Neural progenitor cell (in vitro differentiated cells): ENCODE measurements around the gene CORIN. TPM values are rescaled to one million over a fixed set of nuclear protein-coding genes. Genes with fewer than 3 reads are reported as not detected.

ENCODE experiments used
- DNase-seq: peaks from one replicate; pipeline ENCODE4 v3.0.0-alpha.2; 2016; ENCODE audit warnings: low spot score
- H2AFZ ChIP-seq: fragments of 200-600 bp; sonication (generic); replicated peaks from 2 replicates; pipeline ENCODE4 v1.6.1; 2016; ENCODE audit warnings: antibody characterized with exemption
- H3F3A ChIP-seq: fragments of 200-600 bp; sonication (generic); 2 replicates; pipeline ENCODE4 v1.6.1; 2016; ENCODE audit warnings: antibody characterized with exemption, low read depth
- H3K27ac ChIP-seq: fragments of 200-600 bp; sonication (generic); 2 replicates; pipeline ENCODE4 v1.5.1; 2016; ENCODE audit warnings: mild to moderate bottlenecking
- H3K27me3 ChIP-seq: fragments of 200-600 bp; sonication (generic); 2 replicates; pipeline ENCODE4 v1.6.1; 2016; ENCODE audit warnings: mild to moderate bottlenecking, moderate library complexity
- H3K36me3 ChIP-seq: fragments of 200-600 bp; sonication (generic); 2 replicates; pipeline ENCODE4 v1.5.1; 2016
- H3K4me1 ChIP-seq: fragments of 200-600 bp; sonication (generic); 2 replicates; pipeline ENCODE4 v1.6.1; 2016; ENCODE audit warnings: mixed run types
- H3K4me2 ChIP-seq: fragments of 200-600 bp; sonication (generic); 2 replicates; pipeline ENCODE4 v1.6.1; 2016
- H3K4me3 ChIP-seq: fragments of 200-600 bp; sonication (generic); 2 replicates; pipeline ENCODE4 v1.5.1; 2016
- H3K79me2 ChIP-seq: fragments of 200-600 bp; sonication (generic); 2 replicates; pipeline ENCODE4 v1.6.1; 2016; ENCODE audit warnings: low read depth
- H3K9ac ChIP-seq: fragments of 200-600 bp; sonication (generic); 2 replicates; pipeline ENCODE4 v1.6.1; 2016
- H3K9me3 ChIP-seq: fragments of 200-600 bp; sonication (generic); 2 replicates; pipeline ENCODE4 v1.5.1; 2016; ENCODE audit warnings: low read depth
- H4K20me1 ChIP-seq: fragments of 200-600 bp; sonication (generic); 2 replicates; pipeline ENCODE4 v1.6.1; 2016; ENCODE audit warnings: low read depth
- H3K27ac Mint-ChIP-seq: 3 replicates; pipeline ENCODE4 v1.8.0; 2021; ENCODE audit warnings: mixed read lengths
- H3K27me3 Mint-ChIP-seq: 2 replicates; pipeline ENCODE4 v1.8.0; 2022; ENCODE audit warnings: low read depth, mild to moderate bottlenecking, inconsistent platforms, moderate library complexity, mixed read lengths; ENCODE audit not compliant: insufficient read depth
- H3K36me3 Mint-ChIP-seq: 3 replicates; pipeline ENCODE4 v1.8.0; 2021; ENCODE audit warnings: mixed read lengths
- H3K4me1 Mint-ChIP-seq: 3 replicates; pipeline ENCODE4 v1.8.0; 2021; ENCODE audit warnings: mixed read lengths
- H3K4me3 Mint-ChIP-seq: 3 replicates; pipeline ENCODE4 v1.8.0; 2021; ENCODE audit warnings: mild to moderate bottlenecking, moderate library complexity, mixed read lengths
- H3K9me3 Mint-ChIP-seq: 3 replicates; pipeline ENCODE4 v1.8.0; 2020; ENCODE audit warnings: mixed read lengths
- CTCF ChIP-seq: fragments of 200-600 bp; sonication (generic); IDR thresholded peaks from 2 replicates; pipeline ENCODE4 v1.5.1; 2017; ENCODE audit warnings: antibody characterized with exemption, mild to moderate bottlenecking
- EZH2 ChIP-seq: fragments of 200-600 bp; sonication (generic); IDR thresholded peaks from 2 replicates; pipeline ENCODE4 v1.6.1; 2017; ENCODE audit warnings: antibody characterized with exemption, mild to moderate bottlenecking, moderate library complexity
- EZH2phosphoT487 ChIP-seq: fragments of 200-600 bp; sonication (generic); IDR thresholded peaks from 2 replicates; pipeline ENCODE4 v1.6.1; 2017; ENCODE audit warnings: antibody characterized with exemption
- total RNA-seq: library from RNA; depleted of rRNA; stranded (reverse); fragments of >200 nt; gene quantifications from 2 replicates; pipeline ENCODE4 v1.2.3, GENCODE V29; 2015; ENCODE audit warnings: low replicate concordance

Gene CORIN
- total RNA-seq, 1 donor from 2014 or later: not detected

- no peak for DNase-seq
- H3K9me3 ChIP-seq: no peaks in the 10 kb centered on the region
- H3K79me2 ChIP-seq: no peaks in the 10 kb centered on the region
- no peak for TF ChIP-seq EZH2phosphoT487
- no peak for TF ChIP-seq EZH2
- TF ChIP-seq CTCF: no peak
- no peak overlapping the region for H3K4me2 ChIP-seq
- H3K4me1 Mint-ChIP-seq: no peaks in the 10 kb centered on the region
- H2AFZ ChIP-seq: no peak overlapping the region
- no peak overlapping the region for H3K4me3 ChIP-seq
- H3K36me3 ChIP-seq: no peaks in the 10 kb centered on the region
- no peak overlapping the region for H3K27ac ChIP-seq
- no peaks in the 10 kb centered on the region for H3K36me3 Mint-ChIP-seq
- H3K27me3 Mint-ChIP-seq: no peaks in the 10 kb centered on the region
- no peaks in the 10 kb centered on the region for H3K4me1 ChIP-seq
- H3K27me3 ChIP-seq: no peaks in the 10 kb centered on the region
- H3F3A ChIP-seq: no peaks in the 10 kb centered on the region
- H3K27ac Mint-ChIP-seq: no peak overlapping the region
- peaks cover 2% of the 10 kb centered on the region for H3K9me3 Mint-ChIP-seq
- H4K20me1 ChIP-seq: no peaks in the 10 kb centered on the region
- H3K4me3 Mint-ChIP-seq: no peak overlapping the region
- no peak overlapping the region for H3K9ac ChIP-seq
Observed at GRCh38 chr4:47675806-47676205, 162.1 kb downstream of the CORIN start.

- no peak overlapping the region for H3K27ac ChIP-seq
- Mint-ChIP-seq H3K9me3 (peaks cover 2% of the 10 kb centered on the region), H3K4me3 (no peak overlapping the region), H3K27me3 (no peaks in the 10 kb centered on the region), H3K4me1 (no peaks in the 10 kb centered on the region), H3K27ac (no peak overlapping the region), H3K36me3 (no peaks in the 10 kb centered on the region)
- H3K9ac ChIP-seq: no peak overlapping the region
- H3K9me3 ChIP-seq: no peaks in the 10 kb centered on the region
- no peaks in the 10 kb centered on the region for H3K79me2 ChIP-seq
- H4K20me1 ChIP-seq: no peaks in the 10 kb centered on the region
- H3K36me3 ChIP-seq: no peaks in the 10 kb centered on the region
- no peak overlapping the region for H3K4me3 ChIP-seq
- H3K27me3 ChIP-seq: no peaks in the 10 kb centered on the region
- no peak for TF ChIP-seq CTCF
- no peak for TF ChIP-seq EZH2phosphoT487
- TF ChIP-seq EZH2: no peak
- no peak for DNase-seq
- H3K4me1 ChIP-seq: no peaks in the 10 kb centered on the region
- no peak overlapping the region for H3K4me2 ChIP-seq
- H3F3A ChIP-seq: no peaks in the 10 kb centered on the region
- H2AFZ ChIP-seq: no peak overlapping the region
Observed at GRCh38 chr4:47674144-47674543, 163.7 kb downstream of the CORIN start.

- Mint-ChIP-seq H3K27ac (no peak overlapping the region), H3K36me3 (no peaks in the 10 kb centered on the region), H3K4me3 (no peak overlapping the region), H3K27me3 (no peaks in the 10 kb centered on the region), H3K9me3 (peaks cover 2% of the 10 kb centered on the region), H3K4me1 (no peaks in the 10 kb centered on the region)
- Histone ChIP-seq H3K9ac (no peak overlapping the region), H3F3A (no peaks in the 10 kb centered on the region), H3K36me3 (no peaks in the 10 kb centered on the region), H3K9me3 (no peaks in the 10 kb centered on the region), H3K4me1 (no peaks in the 10 kb centered on the region), H3K4me3 (no peak overlapping the region), H3K27ac (no peak overlapping the region), H2AFZ (no peak overlapping the region), H4K20me1 (no peaks in the 10 kb centered on the region), H3K4me2 (no peak overlapping the region), H3K27me3 (no peaks in the 10 kb centered on the region), H3K79me2 (no peaks in the 10 kb centered on the region)
- DNase-seq: no peak
- TF ChIP-seq EZH2 (no peak), CTCF (no peak), EZH2phosphoT487 (no peak)
Observed at GRCh38 chr4:47672696-47673095, 165.2 kb downstream of the CORIN start.

GRCh38 chr4:47669946-47670345 is 167.9 kb downstream of the CORIN start:
- no peak for TF ChIP-seq EZH2phosphoT487
- TF ChIP-seq EZH2: no peak
- no peak for TF ChIP-seq CTCF
- Histone ChIP-seq H3K9ac (no peak overlapping the region), H3K27me3 (no peaks in the 10 kb centered on the region), H3K4me2 (no peak overlapping the region), H3K4me1 (no peaks in the 10 kb centered on the region), H3F3A (no peaks in the 10 kb centered on the region), H3K79me2 (no peaks in the 10 kb centered on the region), H3K36me3 (no peaks in the 10 kb centered on the region), H4K20me1 (no peaks in the 10 kb centered on the region), H2AFZ (peak overlapping the region; percentile 17), H3K4me3 (no peak overlapping the region), H3K9me3 (no peaks in the 10 kb centered on the region), H3K27ac (no peak overlapping the region)
- no peak overlapping the region for H3K4me3 Mint-ChIP-seq
- DNase-seq: no peak
- H3K9me3 Mint-ChIP-seq: peaks cover 2% of the 10 kb centered on the region
- no peaks in the 10 kb centered on the region for H3K4me1 Mint-ChIP-seq
- H3K36me3 Mint-ChIP-seq: no peaks in the 10 kb centered on the region
- H3K27ac Mint-ChIP-seq: no peak overlapping the region
- H3K27me3 Mint-ChIP-seq: no peaks in the 10 kb centered on the region
